Right lobe of liver (tissue), 6 donors: ENCODE measurements around the gene KASH5. TPM values are rescaled to one million over a fixed set of nuclear protein-coding genes. Genes with fewer than 3 reads are reported as not detected.

Experiments
- ATAC-seq, 4 donors: fragments of 200-7000 bp; cut with Tn5 transposase; one replicate each; pipeline ENCODE4 v1.9.1; 2020; ENCODE audit warnings: mild to moderate bottlenecking in 4 of 4, moderate library complexity in 4 of 4
- DNase-seq, 3 donors: peaks; one replicate each; pipeline ENCODE4 v3.0.0-alpha.2; 2020
- H3K27ac ChIP-seq, 3 donors: fragments of 200-600 bp; one replicate each; pipeline ENCODE4 v1.8.0; 2022
- H3K27me3 ChIP-seq, 2 donors: fragments of 200-600 bp; one replicate each; pipeline ENCODE4 v1.8.0; 2022
- H3K36me3 ChIP-seq, 4 donors: fragments of 200-600 bp; sonication (generic) in 1 of 4; one replicate each; pipeline versions ENCODE4 v1.5.1 to v1.8.0; 2017 to 2022; ENCODE audit warnings: control low read depth in 1 of 4
- H3K4me1 ChIP-seq, 4 donors: fragments of 200-600 bp; sonication (generic) in 1 of 4; one replicate each; pipeline versions ENCODE4 v1.5.1 to v1.8.0; 2017 to 2022; ENCODE audit warnings: control low read depth in 1 of 4
- H3K4me3 ChIP-seq, 3 donors: fragments of 200-600 bp; one replicate each; pipeline ENCODE4 v1.8.0; 2022
- H3K9me3 ChIP-seq, 4 donors: fragments of 200-600 bp; sonication (generic) in 1 of 4; one replicate each; pipeline versions ENCODE4 v1.5.1 to v1.8.0; 2017 to 2022; ENCODE audit warnings: control low read depth in 1 of 4
- POLR2A ChIP-seq: fragments of 450-650 bp; IDR thresholded peaks from one replicate; pipeline ENCODE4 v1.6.1; 2017; ENCODE audit warnings: antibody characterized with exemption, mild to moderate bottlenecking
- WGBS: methylation state at CpG from one replicate; pipeline ENCODE4 v1.1.6; 2018; ENCODE audit warnings: low coverage, low lambda C conversion rate; ENCODE audit not compliant: insufficient coverage; ENCODE audit errors: missing lambda C conversion rate; 5-methylcytosine and 5-hydroxymethylcytosine counted together
- intact Hi-C, 2 donors: fragments of 100-400 bp; cut with DNase I; formaldehyde crosslinking; loops; one replicate each; pipeline versions ENCODE4 v1.11.2 to v1.14.1; 2022
- total RNA-seq, 6 experiments: library from RNA; depleted of rRNA in 2 of 6; stranded (reverse); fragments of >200 nt in 2 of 6; fragmentation: NEBNext Ultra II Directional in 3 of 6; extraction: Animal tissue kit (Norgen Biotek cat#: 25700) in 3 of 6; gene quantifications; one replicate each; pipeline versions ENCODE4 v1.1.0 to v1.2.4, GENCODE V29; 2016 to 2023
- TF ChIP-seq, protein P1 (sequence below), 4 donors: fragments of 200-600 bp in 3 of 4; fragments of 450-650 bp in 1 of 4; IDR thresholded peaks; one replicate each; pipeline versions ENCODE4 v1.5.1 to v1.8.0; 2016 to 2022; ENCODE audit warnings: antibody characterized with exemption in 4 of 4, mild to moderate bottlenecking in 2 of 4
- donor health status: DM: no; HTN: yes; CAD: no.
- donor health status: DM: no; HTN: no; CAD: no.
- donor health status: DM: no; HTN: no; CAD: no.
- donor health status: DM: no; HTN: yes; CAD: no.
- donor health status: DM: no; HTN: yes; CAD: no.

Gene KASH5
- total RNA-seq, 6 experiments from 2014 or later, result 0.32 TPM; not detected in 5

DNA sequence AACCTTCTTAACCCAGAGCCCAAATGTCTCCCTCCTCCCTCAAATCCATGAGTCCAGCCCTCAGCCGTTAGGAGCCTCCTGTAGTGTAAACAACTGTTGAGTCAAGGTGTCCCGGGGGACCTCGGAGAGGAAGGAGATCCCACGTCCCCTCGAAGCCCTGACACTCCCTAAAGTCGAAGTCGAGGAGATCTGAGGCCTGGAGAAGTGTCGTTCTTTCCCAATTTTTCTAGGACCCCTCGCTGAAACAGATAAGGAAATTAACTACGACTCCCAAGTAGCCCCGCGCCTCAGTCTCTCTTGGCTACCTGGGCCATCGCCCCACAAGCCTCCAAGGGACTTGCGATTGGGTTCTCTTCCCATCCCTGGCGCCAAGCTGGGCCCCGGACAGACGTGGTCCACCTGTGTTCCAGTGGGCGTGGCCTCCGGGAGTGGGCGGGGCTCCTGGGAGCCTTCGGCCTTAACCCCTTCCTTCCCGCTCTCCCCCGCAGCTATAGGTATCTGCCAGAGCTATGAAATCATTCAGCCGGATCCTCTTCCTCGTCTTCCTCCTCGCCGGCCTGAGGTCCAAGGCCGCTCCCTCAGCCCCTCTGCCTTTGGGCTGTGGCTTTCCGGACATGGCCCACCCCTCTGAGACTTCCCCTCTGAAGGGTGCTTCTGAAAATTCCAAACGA lies 38.0 kb downstream of the KASH5 start:
- no peak for ATAC-seq

DNA sequence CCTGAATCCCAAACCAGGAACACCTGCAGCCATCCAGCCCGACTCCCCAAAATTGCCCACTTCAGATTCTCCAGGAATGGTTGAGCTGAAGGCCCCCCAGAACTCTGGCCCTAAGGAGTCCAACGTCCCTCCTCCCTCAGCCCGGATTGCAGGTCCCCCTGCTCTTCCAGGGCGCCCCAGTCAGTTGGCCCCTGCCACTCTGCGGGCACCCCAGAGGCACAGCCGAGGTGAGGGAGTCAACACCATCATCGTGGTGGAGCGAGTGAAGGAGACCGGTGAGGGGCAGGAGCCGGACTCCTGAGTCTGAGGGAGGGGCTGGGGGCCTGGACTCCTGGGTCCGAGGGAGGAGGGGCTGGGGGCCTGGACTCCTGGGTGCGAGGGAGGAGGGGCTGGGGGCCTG lies 39.3 kb downstream of the KASH5 start:
- WGBS, result 35% methylated on average over 6 of the region's 12 CpGs
- no peak for DNase-seq
- H3K9me3 ChIP-seq, result no peaks in the 10 kb centered on the region

More for the DNA sequence above, 38.0 kb downstream of the KASH5 start:
- 2% methylated on average over 19 of the region's 30 CpGs for WGBS
- Histone ChIP-seq H3K9me3 (no peaks in the 10 kb centered on the region), H3K36me3 (no peaks in the 10 kb centered on the region), H3K27ac (no peak overlapping the region), H3K27me3 (peaks cover 9 to 15% of the 10 kb centered on the region in 2 donors), H3K4me3 (no peak overlapping the region), H3K4me1 (peaks cover 0 to 6% (median 0%) of the 10 kb centered on the region in 4 donors)
- DNase-seq, result no peak
- intact Hi-C loops, result no loop called here
- no peak for TF ChIP-seq POLR2A
- TF ChIP-seq, protein P1, sequence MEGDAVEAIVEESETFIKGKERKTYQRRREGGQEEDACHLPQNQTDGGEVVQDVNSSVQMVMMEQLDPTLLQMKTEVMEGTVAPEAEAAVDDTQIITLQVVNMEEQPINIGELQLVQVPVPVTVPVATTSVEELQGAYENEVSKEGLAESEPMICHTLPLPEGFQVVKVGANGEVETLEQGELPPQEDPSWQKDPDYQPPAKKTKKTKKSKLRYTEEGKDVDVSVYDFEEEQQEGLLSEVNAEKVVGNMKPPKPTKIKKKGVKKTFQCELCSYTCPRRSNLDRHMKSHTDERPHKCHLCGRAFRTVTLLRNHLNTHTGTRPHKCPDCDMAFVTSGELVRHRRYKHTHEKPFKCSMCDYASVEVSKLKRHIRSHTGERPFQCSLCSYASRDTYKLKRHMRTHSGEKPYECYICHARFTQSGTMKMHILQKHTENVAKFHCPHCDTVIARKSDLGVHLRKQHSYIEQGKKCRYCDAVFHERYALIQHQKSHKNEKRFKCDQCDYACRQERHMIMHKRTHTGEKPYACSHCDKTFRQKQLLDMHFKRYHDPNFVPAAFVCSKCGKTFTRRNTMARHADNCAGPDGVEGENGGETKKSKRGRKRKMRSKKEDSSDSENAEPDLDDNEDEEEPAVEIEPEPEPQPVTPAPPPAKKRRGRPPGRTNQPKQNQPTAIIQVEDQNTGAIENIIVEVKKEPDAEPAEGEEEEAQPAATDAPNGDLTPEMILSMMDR (IDR thresholded peaks at IDR 0.05), result no peak

DNA sequence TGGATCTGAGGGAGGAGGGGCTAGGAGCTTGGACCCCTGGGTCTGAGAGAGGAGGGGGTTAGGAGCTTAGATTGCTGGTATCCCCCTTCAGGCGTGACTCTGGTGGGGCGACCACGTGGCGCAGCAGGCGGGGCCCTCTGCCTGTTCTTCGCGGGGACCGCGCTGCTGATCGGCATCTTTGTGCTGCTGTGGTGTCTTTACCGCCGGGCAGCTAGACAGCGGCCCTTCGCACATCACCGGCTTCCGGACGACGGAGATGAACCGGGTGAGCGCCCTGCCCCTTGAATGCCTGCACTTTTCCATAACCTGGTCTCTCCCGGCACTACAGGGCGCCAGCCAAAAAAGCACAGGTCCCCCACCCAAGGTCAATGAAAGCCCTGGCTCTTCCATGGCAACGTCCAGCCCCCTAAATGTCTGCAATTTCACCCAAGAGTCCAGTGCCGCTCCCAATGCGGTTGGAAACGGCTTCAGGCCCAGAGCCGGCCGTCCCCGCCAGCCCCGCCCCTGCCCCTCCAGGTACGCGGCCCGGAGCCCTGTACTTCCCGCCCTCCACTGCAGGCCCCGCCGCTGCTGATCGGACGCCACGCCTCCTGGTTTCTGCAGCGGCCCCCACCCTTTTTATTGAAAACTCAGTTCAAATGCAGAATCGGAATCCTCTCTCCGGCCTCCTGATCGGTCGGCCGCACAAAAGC lies 40.0 kb downstream of the KASH5 start:
- no peak overlapping the region for H3K4me3 ChIP-seq

More for the DNA sequence above, 39.3 kb downstream of the KASH5 start:
- Histone ChIP-seq H3K36me3 (no peaks in the 10 kb centered on the region), H3K4me1 (peaks cover 0 to 2% (median 0%) of the 10 kb centered on the region in 4 donors), H3K4me3 (no peak overlapping the region), H3K27ac (no peak overlapping the region), H3K27me3 (peaks cover 11 to 19% of the 10 kb centered on the region in 2 donors)
- no peak for ATAC-seq
- intact Hi-C loops, result no loop called here
- TF ChIP-seq, protein P1 (IDR thresholded peaks at IDR 0.05), result no peak
- TF ChIP-seq POLR2A, result no peak

DNA sequence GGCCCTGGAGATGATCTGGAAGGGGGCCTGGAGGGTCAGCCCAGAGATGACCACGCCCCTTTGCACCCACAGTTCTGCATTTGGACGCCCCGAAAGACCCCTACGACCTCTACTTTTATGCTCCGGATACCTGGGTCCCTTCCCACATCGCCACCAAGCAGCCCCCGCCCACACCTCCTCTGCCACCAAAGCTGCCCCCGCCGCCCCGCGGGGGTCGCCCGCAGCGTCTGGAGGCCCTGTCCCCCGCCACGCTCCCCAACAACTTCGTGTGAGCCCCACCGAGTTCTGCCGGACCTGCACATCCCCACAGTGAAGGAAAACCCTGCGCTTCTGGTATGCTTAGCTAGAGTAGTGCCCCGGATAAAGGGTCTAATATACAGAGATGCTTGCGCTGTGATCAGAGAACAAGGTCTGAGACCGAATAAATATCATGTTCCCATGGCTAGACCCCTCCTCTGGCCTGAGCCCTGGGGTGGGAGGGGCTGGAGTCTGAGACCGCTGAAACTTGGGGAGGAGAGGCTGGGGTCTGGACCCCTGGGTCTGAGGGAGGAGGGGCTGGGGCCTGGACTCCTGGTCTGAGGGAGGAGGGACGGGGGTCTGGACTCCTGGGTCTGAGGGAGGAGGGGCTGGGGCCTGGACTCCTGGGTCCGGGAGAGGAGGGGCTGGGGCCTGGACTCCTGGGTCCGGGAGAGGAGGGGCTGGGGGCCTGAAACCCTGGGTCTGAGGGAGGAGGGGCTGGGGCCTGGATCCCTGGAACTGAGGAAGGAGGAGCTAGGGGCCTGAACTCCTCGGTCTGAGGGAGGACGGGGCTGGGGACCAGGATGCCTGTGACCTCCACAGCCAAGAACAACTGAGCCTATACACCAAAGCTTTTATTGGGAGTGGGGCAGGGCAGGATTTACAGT lies 40.8 kb downstream of the KASH5 start:
- H3K9me3 ChIP-seq, result no peaks in the 10 kb centered on the region
- H3K27me3 ChIP-seq, result peaks cover 7 to 16% of the 10 kb centered on the region in 2 donors
- H3K4me1 ChIP-seq, result no peaks in the 10 kb centered on the region
- H3K36me3 ChIP-seq, result no peaks in the 10 kb centered on the region
- H3K27ac ChIP-seq, result no peak overlapping the region
- TF ChIP-seq, protein P1 (IDR thresholded peaks at IDR 0.05), result no peak
- TF ChIP-seq POLR2A, result no peak
- intact Hi-C loops, result no loop called here
- no peak for DNase-seq
- 14% methylated on average over 22 of the region's 29 CpGs for WGBS
- H3K4me3 ChIP-seq, result no peak overlapping the region
- no peak for ATAC-seq

More for the DNA sequence above, 40.0 kb downstream of the KASH5 start:
- H3K36me3 ChIP-seq, result no peaks in the 10 kb centered on the region
- TF ChIP-seq POLR2A, result no peak
- TF ChIP-seq, protein P1 (IDR thresholded peaks at IDR 0.05), result no peak
- no peak overlapping the region for H3K27ac ChIP-seq
- 3% methylated on average over 12 of the region's 45 CpGs for WGBS
- H3K4me1 ChIP-seq, result no peaks in the 10 kb centered on the region
- peaks cover 13 to 19% of the 10 kb centered on the region in 2 donors for H3K27me3 ChIP-seq
- DNase-seq (no peak), ATAC-seq (peak in 3 of 4 donors; percentile 36 to 42 (median 38))
- H3K9me3 ChIP-seq, result no peaks in the 10 kb centered on the region
- intact Hi-C loops, result no loop called here
